ENCODE results near the gene DENND1A.

Gene DENND1A

GRCh38 chr9:123812984-123813383 is 116.9 kb downstream of the DENND1A start:
- DNase-seq: no peak

- DNase-seq: no peak
These were observed 122.7 kb downstream of the DENND1A start for GRCh38 chr9:123807251-123807650.

- DNase-seq: no peak
These were observed 123.1 kb downstream of the DENND1A start for GRCh38 chr9:123806829-123807228.

DNA sequence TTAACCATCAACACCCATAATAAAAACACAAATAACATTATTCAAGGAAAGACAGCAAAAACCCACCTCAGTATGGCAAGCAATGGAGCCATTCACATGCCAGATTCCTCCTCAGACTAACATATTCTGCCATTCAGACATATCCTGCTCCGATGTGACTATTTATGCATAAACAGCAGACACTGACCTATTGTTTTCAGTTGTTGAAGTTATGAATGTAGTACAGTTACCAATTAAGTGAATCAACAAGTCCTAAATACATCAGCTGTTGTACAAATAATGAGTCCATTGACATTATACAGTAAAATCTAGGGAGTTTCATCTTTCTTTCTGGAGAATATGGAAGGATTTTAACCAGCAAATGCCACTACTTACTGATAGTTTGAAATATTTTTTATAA is 131.7 kb downstream of the DENND1A start:
- DNase-seq: no peak

DNA sequence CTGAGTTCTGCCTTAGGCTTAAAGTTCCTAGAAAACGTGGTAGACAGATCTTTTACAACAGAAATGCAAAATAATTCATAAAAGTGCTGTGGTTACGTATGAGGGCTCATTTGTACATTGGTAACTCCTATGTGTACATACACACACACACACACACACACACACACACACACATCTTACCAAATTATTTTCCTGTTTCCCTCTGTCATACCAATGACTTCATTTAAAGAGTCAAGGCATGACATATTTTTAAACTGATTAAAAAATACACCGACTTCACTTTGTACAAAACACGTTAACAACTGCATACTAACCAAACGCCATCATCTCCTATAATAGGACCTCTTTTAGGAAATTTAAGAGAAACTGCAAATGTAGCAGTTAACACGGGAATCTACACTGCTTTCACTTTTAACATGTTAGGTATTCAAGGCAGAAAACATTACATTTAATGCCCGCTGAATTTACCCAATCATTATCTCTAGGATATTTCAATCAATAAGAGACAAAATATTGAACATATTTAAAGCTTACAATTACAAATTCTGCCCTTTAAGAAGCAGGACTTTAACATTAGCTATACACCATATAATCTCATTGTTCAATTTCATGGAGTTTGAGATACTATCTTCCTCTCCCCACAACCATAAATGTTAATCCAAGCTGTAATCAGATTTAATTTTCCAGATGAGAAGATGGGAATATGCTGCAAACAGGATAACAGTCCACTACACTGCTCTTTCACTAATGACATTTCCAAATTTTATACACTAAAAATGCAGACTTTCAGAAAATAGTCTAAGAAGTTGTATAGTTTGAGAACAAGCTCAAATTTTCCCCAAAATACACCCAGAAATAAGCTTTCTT is 133.1 kb downstream of the DENND1A start:
- DNase-seq: no peak

- no peak for DNase-seq
These were observed 133.8 kb downstream of the DENND1A start for GRCh38 chr9:123796094-123796493.

DNA sequence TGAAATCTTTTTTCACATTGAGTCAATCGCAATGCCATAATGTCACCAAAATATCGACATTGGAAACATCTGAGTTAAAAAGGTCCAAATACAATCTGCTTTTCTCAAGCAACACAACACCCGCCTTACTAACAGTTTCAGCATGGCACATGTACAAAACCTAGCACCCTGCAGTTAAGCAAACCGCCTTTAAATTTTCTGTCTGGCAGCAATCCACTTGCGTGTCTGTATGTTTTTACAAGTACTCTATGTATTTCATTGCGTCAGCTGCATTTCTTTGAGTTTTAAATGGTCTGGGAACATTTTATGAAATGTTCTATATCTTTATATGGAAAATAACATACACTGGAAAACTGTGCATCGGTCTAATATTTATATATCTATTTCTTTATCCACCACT is 134.6 kb downstream of the DENND1A start:
- no peak for DNase-seq

GRCh38 chr9:123792501-123792900 is 137.4 kb downstream of the DENND1A start:
- no peak for DNase-seq

- DNase-seq: no peak
These were observed 140.2 kb downstream of the DENND1A start for GRCh38 chr9:123789554-123790292.

GRCh38 chr9:123787416-123787815 is 142.5 kb downstream of the DENND1A start:
- no peak for DNase-seq

DNA sequence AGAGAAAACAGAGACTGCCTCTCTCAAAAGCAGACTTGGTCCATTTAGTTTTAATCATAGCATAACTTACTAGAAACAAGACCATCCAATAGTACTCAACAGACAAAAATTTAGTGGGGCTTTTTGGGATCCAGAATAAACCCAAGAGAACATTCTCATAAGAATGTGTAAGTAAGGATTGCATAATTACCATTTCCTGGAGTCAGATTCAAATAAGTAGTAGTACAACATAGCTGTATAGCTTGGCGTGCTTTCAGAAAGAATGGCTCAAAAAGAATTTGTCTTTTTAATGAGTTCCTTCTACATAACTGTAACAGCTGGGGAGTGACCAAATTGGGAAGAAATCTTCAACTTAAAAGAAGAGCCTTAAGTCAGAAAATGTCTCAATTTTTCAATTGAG is 145.4 kb downstream of the DENND1A start:
- no peak for DNase-seq

DNA sequence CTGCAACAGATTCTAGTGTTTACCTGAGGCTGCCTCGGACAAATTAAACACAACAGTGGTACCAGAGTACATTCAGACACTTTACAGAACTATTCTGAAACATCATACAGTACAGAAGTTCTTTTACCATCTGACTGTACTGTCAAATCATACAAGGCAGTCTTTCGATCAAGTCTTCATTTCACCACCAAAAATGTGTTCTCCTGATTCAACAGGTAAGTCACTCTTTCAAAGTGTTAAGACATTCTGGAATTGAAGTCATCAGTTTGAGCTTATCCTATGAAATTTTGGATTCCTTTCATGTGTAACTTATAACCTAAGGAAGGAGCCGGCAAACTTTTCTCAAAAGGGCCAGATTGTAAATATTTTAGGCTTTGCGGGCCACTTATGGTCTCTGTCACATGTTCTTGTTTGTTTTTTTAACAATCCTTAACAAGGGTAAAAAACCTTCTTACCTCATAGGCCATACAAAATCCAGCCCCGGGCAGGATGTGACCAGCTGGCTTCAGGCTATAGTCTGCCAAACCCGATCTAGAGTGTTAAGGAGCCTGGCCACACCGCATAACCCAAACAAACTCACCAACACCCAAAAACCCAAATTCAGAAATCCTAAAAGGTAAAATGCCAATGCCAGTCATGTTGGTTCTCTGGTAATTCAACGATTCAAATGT is 151.6 kb downstream of the DENND1A start:
- no peak for DNase-seq

DNA sequence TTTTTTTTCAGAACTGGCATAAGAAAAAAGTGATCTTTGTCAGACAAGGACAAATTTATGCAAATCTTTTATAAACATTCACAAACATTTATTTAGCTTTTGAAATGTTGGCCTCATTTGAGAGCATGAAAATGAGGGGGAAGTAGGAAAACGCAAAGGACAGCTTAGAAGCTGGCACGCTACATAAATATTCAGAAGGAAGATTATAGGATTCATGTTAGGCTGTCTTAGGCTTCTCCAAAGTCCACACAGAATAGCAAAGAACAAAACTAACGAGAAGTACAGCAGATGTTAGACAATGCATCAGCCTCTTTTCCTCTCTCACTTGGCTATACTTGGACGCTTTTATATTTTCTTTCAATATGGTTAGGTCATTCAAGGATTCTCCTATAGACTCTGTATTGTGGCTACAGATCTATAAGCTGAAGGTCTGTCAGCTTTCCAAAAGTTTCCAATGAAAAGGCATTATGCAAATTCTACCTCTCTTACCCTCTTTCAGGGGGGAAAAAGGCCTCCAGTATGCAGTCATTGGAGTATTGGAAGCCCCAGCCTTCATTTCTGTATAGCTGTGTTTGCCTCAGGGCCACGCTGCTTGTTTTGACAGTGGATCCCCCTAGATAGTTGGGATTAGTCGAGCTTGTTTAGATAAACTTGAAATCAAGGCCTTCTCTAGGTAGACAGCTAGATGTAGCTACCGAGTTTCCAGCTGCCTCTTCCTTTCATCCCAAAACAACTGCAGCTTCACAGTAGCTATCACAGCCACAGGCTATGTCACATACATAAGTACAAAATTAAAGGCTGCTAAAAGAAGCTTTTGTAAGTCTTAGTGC is 153.0 kb downstream of the DENND1A start:
- no peak for DNase-seq

DNA sequence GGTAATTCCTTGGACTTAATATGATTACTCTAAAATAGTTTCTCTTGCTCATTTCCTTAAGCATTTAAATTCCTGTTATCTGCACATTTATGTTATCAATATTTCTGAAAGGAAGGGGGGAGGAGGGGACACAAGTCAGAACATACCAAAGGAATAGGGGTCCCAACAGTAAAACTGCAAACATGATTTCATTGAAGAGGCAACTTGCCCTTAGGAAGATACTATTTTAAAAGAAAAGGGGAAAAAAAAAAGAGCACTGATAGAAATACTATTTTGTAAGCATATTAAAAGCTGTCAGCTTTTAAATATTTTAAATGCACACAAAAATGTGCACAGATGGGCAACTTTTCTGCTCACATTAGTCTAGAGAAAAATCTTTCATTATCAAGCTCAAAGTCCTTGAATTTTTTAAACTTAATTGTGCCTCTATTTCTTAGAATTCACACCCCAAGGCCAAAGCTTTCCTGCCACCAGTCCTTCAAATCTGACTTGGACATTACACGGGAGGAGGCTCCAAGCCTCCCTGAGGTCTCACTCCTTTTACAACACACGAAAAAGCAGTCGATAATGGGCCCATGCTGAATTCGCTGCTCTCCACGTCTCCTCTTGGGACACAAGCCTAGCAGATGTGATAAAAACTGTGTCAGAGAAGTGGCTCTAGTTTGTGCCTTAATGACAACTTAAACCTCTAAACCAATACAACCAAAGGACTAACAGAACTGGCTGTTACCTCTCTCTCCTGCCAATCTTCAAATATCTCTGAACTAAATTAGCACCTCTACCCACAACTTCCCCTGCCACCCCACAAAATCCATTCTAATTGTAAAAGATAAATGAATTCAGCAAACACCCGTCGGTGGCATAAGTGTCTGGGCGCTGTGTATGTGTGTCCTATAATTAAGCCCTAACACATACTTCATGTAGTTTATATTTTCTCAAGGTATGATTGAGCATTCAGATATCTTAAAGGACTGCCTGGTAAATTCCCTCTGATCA is 154.3 kb downstream of the DENND1A start:
- DNase-seq: no peak

DNA sequence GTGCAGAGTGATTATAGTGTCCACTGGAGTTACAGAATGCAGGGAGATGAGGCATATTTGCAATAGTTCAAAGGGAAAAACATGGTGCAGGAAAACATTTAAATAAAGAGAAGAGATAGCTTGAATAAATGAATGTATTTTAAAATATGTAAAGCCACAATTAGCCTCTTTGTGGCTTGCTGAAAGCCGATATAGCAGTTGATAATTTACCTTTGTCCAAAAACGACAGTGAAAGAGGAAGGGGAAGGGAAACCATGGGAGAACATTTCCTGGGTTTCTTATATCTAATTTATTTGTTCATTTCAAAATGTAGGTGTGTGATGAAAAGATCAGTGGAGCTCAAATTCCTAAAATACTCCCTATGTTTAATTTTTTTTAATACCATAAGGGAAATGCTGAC is 156.1 kb downstream of the DENND1A start:
- DNase-seq: no peak

DNA sequence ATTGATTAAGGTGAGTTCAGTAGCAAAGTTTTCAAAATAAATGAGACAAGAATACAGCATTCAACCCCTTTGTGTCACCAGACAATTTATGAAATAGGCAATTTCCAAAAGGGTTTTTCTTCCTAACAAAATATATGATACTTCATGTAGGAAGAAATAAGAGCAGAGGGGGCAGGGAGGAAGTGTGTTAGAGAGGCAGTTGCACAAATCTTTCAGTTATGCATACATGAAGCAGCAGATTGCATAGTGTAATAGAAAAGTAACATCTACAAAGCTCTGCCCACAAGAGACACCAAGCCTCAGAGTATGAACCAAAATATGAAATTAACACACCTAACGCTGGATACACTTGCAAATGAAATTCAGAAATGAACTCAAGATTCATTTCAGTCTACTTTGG is 157.0 kb downstream of the DENND1A start:
- no peak for DNase-seq

DNA sequence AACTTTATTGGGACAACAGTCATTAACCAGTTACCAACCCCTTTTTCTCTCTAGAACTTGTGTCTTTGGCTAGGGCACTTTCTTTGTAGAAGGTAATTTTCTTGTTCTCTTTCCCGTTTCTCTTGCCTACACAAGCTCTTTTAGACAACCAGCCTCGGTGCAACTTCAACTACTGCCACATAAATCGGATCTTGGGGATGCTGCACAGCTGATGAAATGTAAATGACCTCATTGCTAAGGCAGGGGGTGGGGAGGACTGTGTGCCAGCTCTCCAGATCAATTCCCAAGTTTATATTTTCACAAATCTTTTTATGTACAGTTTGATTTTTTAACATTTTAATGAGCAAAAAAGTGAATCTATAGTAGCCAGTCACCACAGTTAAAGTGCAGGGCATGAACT is 157.6 kb downstream of the DENND1A start:
- DNase-seq: no peak

DNA sequence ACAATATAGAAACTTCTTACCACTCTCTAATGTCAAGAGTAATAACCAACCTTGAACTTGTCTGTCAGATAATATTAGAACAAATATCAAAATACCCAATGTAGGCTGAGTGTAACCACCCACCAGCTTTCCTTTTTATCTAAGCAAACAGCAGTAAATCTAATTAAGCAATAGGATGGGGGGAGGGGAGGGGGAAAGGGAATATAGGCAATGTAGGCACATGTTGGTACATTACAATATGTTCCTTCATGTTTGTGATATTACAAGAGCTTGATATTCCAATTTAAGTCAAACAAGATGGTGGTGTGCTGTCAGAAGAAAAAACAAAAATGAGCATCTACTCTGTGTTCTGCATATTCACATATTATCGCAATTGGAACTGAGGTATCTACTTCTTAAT is 158.2 kb downstream of the DENND1A start:
- DNase-seq: no peak

DNA sequence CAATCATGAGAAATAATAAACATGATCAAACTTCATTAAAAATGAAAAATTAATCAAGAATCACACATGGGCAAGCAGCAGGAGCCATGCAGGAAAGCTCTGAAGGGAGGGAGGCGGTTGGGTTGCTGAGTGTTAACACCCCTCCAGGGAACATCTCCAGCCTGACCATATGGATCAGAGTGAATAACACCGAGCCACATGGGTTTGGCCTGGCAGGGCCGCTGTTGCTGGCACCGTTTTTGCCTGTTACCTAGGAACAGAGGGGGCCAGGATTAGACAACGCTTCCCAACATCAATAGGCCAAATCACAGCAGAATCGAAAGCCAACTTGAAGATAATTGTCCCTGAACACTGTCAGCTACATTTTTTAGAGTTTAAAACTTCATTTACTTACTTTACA is 160.2 kb downstream of the DENND1A start:
- DNase-seq: no peak

GRCh38 chr9:123763910-123764588 is 165.9 kb downstream of the DENND1A start:
- DNase-seq: no peak

All from NCI-H1105 treated with DMSO at 0.1 percent for 48 hours (cell line).